ENCODE results near the gene KNSTRN.

KNSTRN gene

DNA sequence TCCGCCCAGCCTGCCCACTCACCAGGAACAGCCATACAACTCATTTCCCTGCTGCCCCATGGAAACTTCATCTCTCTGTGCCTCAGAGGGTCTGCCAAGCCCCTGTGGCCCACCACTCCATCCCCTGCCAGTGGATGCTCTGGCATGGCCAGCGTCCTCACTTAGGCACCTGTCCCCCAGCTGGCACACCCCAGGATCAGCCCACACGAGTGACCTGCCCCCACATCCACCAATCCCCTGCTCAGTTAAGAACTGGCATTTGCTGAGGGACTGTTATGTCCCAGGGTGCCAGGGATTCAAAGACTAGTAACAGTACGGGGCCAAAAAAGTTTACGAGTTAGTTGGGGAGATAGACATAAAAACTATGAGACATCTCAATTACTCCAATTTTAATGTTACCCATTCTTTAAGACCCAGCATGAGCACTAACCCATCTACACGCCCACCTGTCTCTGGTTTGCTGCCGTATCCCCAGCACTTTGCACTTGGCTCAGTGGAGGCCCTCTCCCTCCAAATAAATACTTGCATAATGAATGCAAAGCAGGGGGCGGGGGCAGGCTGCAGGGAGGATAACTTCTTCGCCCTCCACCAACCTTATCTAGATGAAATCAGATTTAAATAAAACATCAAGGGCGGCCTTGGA lies 46.7 kb downstream of the KNSTRN start:
- no peak for DNase-seq (ENCODE audit: extremely low read depth, insufficient read length)
- TF ChIP-seq CTCF (IDR thresholded peaks at IDR 0.05; ENCODE audit: insufficient read depth, low read length, poor library complexity, severe bottlenecking): no peak

GRCh38 chr15:40430271-40430805 lies 47.8 kb downstream of the KNSTRN start:
- no peaks in the 10 kb centered on the region for H3K36me3 ChIP-seq (ENCODE audit: control insufficient read depth, insufficient read depth, low read length)
- DNase-seq (ENCODE audit: extremely low read depth, insufficient read length): no peak
- H3K4me3 ChIP-seq (replicated peaks; ENCODE audit: low read depth, low read length): no peak overlapping the region
- H3K27me3 ChIP-seq (replicated peaks; ENCODE audit: control insufficient read depth, insufficient read depth, low read length): peaks cover 3% of the 10 kb centered on the region
- TF ChIP-seq CTCF (IDR thresholded peaks at IDR 0.05; ENCODE audit: insufficient read depth, low read length, poor library complexity, severe bottlenecking): no peak

More for the DNA sequence above, 46.7 kb downstream of the KNSTRN start:
- H3K4me3 ChIP-seq (replicated peaks; ENCODE audit: low read depth, low read length): no peak overlapping the region
- no peaks in the 10 kb centered on the region for H3K36me3 ChIP-seq (ENCODE audit: control insufficient read depth, insufficient read depth, low read length)
- H3K27me3 ChIP-seq (replicated peaks; ENCODE audit: control insufficient read depth, insufficient read depth, low read length): peaks cover 2% of the 10 kb centered on the region

DNA sequence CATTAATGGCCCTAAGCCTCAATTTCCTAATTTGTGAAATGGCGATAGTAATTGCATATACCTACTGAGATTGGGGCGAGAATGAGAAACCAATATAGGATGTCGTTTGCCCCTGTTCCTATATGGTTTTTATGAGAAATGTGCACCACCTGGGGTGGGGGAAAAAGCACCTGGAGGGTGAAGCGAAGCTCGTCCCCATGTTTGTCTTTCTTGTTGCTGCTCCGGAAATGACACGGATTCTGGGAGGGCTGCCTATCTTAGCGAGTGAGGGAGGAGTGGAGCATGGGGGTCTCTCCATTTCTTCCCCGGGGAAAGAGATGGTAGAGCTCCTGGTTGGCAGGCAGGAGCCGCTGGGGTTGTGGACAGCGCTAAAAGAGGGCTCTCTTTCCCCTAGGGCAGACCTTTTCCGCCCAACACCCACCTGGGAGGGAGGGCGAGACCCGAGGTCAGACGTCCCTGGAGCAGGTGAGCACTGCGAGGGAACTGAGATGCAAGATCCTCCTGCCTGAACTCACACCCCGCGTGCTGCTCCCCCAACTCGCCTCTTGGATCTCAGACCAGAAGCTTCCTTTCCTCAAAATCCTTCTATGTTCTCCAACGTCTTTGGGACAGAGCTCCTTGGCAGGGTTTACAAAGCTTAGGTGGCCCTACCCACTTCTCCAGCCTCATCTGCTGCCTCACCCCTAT lies 52.6 kb downstream of the KNSTRN start:
- Histone ChIP-seq H3K4me3 (replicated peaks; ENCODE audit: low read depth, low read length) (no peak overlapping the region), H3K27me3 (replicated peaks; ENCODE audit: control insufficient read depth, insufficient read depth, low read length) (peaks cover 8% of the 10 kb centered on the region), H3K36me3 (ENCODE audit: control insufficient read depth, insufficient read depth, low read length) (no peaks in the 10 kb centered on the region)
- no peak for DNase-seq (ENCODE audit: extremely low read depth, insufficient read length)
- no peak for TF ChIP-seq CTCF (IDR thresholded peaks at IDR 0.05; ENCODE audit: insufficient read depth, low read length, poor library complexity, severe bottlenecking)

DNA sequence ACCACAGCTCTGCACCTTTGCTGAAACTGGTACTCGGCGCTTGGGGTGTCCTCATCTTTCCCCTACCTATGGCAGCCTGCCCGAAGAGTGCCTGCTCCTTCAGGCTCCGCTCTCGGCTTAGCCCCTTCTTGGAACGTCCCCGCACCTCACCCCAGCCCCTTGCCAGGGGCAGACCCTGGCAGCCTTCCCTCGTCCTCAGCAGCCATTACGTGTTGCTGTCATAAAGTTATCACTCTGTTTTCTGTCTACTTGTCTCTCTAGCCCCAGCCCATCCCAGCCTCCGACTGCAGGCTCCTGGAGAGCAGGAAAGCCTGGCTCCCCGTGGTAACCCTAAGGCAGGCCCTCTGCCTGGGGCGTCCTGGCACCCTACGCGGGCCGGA lies 53.2 kb downstream of the KNSTRN start:
- DNase-seq (ENCODE audit: extremely low read depth, insufficient read length): no peak
- Histone ChIP-seq H3K4me3 (replicated peaks; ENCODE audit: low read depth, low read length) (no peak overlapping the region), H3K36me3 (ENCODE audit: control insufficient read depth, insufficient read depth, low read length) (no peaks in the 10 kb centered on the region), H3K27me3 (replicated peaks; ENCODE audit: control insufficient read depth, insufficient read depth, low read length) (peaks cover 8% of the 10 kb centered on the region)
- no peak for TF ChIP-seq CTCF (IDR thresholded peaks at IDR 0.05; ENCODE audit: insufficient read depth, low read length, poor library complexity, severe bottlenecking)

DNA sequence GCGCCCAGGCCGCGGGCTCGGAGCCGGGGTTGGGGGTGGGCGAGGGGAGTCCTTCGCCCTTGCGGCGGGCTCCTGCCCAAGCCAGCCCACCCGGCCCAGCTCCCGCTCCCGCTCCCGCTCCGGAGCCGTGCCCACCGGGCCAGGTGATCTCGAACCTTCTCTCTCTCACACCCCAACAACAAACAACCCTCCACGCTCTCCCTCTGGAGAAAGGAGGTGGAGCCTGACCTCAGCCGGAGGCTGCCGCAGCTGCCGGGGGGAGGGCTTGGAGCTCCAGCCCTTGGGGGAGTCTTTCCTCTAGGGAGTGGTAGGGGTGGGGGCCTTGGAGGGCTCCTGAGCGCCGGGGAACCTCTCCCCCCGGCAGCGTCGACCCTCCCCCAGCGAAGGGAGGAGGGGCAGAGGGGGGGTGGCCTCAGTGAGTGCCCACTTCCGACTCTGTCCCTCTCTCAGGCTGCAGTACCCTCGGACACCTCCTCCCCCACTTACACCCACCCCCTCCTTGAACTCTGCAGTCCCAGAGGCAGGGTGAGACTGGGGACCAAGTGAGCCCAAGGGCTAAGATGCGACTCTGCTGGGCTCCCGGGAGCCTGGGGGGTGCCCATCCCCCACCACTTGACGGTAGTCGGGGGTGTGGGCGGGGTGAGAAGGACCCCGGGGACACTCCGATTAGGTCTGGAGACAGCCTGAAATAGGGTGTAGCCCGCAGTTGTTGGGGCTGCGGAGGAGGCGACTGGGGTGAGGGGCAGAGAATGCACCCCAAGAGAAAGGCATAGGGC lies 53.8 kb downstream of the KNSTRN start:
- H3K36me3 ChIP-seq (ENCODE audit: control insufficient read depth, insufficient read depth, low read length): no peaks in the 10 kb centered on the region
- H3K4me3 ChIP-seq (replicated peaks; ENCODE audit: low read depth, low read length): no peak overlapping the region
- DNase-seq (ENCODE audit: extremely low read depth, insufficient read length): no peak
- TF ChIP-seq CTCF (IDR thresholded peaks at IDR 0.05; ENCODE audit: insufficient read depth, low read length, poor library complexity, severe bottlenecking): no peak
- peaks cover 8% of the 10 kb centered on the region for H3K27me3 ChIP-seq (replicated peaks; ENCODE audit: control insufficient read depth, insufficient read depth, low read length)

All from GM06990 (cell line).